HG03060 (cell line): ENCODE measurements around the gene ASTN2.

ENCODE experiments used
- ATAC-seq: cut with Tn5 transposase; IDR thresholded peaks from one replicate; pipeline ENCODE4 v1.9.1; 2021; ENCODE audit warnings: low read depth, moderate number of reproducible peaks; ENCODE audit not compliant: unreplicated experiment

ASTN2 gene

DNA sequence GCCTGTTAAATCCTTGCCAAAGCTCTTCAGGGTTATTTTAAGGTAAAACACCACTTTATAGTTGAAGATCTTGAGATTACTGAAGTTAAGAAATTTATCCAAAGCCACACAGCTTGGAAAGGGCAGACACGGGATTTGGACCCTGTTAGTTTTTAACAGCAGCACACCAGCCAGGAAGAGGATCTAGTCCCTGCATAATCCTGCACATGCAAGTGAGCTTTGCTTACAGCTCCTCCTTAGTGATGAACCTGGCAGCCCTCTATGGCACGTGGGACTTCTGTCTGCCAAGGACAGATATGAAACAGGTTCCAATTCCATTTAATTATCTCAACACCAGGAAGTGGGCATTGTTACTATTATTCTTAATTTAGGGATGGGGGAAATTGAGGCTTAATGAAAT lies 619.0 kb downstream of the ASTN2 start:
- no peak for ATAC-seq

DNA sequence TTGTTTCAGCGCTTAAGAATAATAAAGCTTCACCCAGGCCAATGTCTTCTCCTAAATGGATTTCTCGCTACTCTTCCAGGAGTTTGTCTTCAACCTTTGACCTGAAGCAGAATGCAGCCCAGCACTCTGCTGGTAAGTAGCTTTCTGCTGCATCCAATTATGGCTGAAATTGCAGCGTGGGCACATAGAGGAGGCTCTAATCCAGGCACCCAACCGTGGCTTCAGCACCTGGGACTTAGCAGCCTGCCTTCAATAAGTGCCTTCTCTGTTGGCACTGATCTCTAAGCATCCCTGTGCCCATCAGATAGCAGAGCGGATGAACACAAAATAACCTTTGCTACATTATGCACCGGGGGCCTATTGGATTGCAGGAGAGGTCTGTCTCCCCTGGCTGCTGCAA lies 622.6 kb downstream of the ASTN2 start:
- ATAC-seq = no peak

DNA sequence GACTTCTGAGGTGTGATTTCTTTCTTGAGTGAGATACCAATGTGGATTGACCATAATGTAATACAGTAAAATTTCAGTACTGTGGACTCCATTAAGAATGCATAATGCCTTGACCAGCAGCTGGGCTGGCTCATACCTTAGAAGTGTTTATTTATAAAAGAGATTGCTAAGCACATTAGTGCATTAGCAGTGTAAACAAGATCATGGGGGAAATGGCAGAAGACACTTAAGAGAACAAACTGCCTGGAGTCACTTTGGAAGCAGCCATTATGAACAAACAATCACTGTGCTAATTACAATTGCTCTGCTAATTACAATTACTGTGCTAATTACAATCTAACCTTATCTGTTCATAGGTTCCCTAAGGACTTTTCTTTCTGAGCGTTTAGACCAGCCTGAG lies 623.5 kb downstream of the ASTN2 start:
- ATAC-seq = no peak

DNA sequence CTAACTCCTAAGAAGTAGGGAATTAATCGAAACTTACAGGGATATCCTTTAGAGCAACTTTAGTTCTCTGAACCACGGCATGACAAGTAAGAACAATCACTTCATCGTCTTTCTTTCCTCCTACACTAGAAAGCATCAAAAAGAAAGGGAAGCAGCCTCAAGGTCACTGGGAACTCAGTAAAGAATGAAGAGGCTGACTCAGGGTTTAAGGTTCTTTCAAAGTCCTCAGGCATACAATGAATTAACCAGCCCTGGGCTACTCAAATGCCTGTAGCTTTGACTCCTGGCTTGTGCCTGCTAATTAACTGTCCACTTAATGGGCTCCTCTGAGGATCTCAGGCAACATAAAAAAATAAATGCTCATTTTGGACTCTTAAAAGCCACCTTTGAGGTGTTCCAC lies 625.8 kb downstream of the ASTN2 start:
- ATAC-seq = no peak

DNA sequence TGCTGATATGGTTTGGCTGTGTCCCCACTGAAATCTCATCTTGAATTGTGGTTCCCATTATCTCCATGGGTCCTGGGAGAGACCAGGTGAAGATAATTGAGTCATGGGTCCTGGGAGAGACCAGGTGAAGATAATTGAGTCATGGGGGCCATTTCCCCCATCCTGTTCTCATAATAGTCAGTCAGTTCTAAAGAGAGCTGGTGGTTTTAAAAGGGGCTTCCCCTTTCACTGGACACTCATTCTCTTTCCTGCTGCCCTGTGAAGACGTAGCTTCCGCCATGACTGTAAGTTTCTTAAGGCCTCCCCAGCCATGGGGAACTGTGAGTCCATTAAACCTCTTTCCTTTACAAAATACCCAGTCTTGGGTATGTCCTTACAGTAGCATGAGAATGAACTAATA lies 628.1 kb downstream of the ASTN2 start:
- no peak for ATAC-seq

DNA sequence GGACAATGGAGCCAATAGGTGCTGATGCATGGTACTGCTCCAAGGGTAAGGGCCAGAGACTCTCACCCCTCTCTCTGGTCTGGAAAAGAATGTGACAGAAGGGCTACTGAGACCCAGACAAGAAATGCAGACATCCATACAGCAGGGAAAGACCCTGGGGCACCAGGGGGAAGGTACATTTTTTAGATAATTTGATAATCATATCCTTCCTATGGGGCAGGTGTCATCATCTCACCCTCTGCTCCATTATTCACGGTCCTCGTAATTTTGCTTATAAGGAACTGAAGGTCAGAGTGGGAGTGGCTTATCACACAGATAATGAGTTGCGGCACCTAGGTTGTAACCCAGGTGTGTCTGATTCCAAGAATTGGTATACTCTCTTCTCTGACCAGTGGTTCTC lies 637.7 kb downstream of the ASTN2 start:
- no peak for ATAC-seq

DNA sequence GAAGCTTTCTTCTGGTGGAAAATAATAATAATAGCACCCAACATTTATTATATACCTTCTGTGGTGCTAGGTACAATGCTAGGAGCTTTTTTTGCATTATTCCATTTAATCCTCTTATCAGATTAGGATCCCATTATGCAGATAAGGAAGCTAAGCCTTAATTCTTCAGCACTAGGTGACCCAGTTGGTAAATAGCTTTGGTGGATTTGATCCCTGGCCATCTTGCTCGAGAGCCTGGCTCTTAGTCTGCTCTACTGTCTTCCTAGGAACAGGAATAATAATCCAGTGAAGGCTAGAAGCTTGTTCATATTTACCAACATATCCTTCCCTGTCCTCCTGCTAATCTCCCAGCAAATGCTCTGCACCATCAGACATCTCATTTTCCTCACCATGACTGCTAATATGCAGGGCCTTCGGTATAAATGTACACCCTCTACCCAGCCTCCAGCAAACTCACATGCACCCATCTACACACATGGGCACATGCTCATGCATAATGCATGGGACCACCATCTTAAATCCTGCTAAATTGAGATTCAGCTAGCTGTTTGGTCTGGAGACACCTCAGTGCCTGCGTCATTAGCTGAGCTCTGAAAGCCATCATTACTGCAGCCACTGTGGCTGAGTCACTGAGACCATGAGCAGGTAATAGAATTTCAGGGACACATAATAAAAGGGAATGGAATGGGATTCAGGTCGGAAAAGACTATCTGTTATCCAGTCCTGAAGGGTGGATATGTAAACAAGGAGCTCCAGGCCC lies 640.3 kb downstream of the ASTN2 start:
- no peak for ATAC-seq

DNA sequence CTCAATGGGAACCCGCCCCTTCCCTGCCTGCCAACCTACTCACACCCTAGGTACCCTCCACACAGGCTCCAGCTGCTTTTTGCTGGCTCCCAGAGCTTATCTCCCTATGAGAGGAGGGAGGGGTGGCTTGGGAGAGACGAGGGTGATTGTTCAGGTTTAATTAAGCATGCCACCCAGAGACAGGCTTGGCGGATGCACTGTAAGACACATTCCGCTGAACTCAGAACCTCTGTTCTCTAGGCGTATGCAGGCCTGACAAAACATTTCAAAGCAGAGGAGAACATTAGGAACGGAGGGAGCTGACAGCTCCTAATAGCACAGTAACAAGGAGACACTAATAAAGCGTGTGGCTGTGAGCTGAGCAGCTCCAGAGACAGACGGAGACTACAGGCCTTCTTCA lies 647.6 kb downstream of the ASTN2 start:
- no peak for ATAC-seq

DNA sequence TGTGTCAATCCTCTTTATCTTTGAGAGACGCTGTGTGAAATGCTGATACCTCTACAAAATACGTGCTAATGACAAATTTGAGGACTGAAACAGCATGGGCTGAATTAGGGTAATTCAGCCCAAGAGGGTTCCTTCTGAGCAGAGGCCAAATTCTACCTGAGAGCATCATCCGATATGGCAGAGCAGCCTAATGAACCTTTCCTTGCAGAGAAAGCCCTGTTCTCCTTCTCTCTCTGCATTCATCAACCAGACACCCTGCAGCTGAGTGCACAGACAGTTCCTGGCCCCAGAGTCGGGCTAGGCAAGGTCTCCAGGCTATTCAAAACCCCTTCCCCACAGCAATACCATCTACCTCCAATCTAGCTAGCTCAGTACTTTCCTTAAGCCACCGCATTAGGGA lies 649.8 kb downstream of the ASTN2 start:
- no peak for ATAC-seq

DNA sequence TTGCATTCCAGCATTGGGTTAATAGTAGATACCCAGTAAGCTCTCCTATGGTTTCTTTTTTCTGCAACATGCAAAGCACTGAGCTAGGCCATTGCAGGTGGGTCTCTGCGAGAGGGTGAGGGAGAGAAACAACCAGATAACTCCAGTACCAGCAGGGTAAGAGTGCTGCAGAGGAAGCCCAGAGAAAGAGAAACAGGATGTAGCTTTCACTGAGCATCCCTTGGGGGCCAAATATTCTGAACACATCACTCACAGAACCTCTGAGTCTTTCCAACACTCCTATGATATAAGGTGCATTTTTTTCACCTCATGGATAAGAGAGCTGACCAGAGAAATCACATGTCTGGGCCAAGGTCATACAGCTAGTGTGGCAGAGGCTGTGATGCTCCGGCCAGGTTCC lies 651.1 kb downstream of the ASTN2 start:
- no peak for ATAC-seq

DNA sequence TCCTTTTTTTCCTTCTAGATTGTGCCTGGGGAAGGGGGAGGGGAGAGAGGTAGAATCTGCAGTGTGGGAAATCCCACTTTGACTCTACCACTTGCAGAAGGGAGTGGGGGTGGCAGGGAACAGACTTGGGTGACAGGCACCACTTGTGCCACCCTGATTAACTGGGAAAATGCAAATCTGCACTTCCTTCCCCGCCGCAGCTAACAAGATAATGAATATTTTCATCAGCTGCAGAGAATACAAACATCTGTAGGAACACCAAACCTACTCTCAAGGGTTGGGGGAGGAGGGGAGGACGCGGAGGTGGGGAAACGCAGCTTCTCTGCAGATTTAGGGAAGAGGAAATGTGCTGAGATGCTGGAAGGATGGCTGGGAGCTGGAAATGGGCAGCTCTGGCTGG lies 654.2 kb downstream of the ASTN2 start:
- ATAC-seq = no peak

DNA sequence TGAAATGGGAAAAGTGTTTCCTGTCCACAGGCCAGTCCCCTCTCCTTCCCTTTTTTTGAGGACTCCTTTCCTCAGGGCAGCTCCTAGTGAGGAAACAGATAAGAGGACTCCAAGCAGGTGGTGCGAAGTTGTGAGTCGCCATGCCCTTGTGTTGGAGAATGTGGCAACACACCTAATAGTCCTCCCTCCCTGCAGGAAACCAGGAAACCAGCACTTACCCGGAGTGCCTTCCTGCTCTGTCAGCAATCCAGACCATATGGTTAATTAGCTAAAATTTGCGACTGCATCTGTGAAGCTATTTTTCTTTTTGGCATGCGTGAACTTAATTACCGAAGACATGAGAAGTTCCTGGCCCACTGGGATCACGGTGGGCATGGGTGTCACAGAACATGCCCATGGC lies 657.8 kb downstream of the ASTN2 start:
- no peak for ATAC-seq

DNA sequence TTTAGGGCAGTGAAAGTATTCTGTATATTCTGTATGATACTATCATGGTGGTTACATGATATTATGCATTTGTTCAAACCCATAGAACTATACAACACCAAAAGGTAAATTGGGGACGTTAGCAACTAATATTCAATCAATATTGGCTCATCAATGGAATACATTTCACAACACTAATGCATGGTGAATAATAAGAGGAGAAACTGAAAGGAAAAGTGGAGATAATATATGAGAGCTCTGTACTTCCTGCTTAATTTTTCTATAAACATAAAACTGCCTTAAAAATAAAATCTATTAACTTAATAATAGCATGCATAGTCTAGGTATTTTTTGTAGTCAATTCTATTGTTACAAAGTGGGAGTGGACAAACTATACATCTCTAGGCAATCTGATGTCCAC lies 661.5 kb downstream of the ASTN2 start:
- no peak for ATAC-seq

DNA sequence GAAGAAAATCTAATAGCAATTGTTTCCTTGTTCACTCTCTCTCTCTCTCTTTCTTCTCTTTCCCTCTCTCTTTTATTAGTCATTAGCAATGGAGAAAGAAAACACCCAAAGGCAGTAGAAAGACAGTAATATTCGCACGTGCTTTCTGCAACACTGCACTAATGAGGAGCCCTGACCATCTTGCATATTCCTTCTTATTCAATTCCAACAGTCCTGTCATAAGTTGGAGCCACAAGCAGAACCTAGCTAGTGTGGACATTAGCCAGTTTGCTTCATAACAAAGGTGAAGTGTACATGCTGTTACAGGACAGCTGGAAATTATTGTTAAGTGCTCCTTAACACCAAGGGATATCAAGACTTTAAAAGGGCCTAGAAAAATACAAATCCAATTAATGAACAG lies 664.3 kb downstream of the ASTN2 start:
- no peak for ATAC-seq

DNA sequence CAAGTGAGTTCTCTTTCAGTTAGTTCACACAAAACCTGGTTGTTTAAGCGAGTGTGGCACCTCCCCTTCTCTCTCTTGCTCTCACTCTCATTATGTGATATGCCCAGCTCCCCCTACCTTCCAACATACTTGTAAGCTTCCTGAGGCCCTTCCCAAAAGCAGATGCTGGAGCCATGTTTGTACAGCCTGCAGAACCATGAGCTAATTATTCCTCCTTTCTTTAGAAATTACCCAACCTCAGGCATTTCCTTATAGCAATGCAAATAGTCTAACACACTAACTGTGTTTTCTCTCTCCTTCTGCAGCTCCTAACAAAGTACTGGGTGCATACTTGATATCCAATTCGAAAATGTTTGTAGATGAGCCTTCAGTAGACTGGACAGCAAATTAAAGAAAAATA lies 665.1 kb downstream of the ASTN2 start:
- ATAC-seq = no peak

DNA sequence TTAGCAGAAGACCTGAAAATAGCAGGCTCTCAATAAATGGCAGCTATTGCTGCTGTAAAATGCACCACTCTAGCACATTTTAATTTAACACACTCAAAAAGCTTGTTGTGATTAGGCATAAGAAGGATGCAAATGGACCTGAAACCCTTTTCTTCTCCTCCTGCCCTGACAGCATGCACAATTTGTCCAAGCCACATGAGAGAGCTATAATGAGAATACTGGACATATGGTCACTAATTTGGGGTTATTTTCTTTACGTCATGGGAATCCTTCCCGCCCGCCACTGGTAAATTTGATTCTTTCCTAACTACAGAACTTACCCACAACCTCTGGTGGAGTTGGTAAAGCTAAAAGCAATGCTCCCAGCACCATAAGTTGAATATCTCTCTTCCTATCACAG lies 665.7 kb downstream of the ASTN2 start:
- ATAC-seq = no peak

DNA sequence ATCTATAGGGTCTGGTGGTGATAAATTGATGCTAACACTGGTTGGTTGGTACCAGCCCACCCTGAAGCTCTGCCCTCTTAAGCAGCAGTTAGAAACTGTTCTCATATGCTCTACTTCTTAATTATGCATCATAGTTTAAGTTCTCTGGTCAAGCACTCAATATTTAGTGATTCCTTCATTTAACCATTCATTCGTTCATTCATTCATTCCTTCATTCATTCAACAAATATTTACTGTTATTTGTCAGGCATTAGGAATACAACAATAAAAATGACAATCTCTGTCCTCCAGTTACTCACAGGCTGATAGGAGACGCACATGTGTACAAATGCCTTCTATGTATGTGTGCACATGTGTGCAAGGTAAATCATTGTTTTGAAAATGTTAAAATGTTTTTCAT lies 673.1 kb downstream of the ASTN2 start:
- ATAC-seq = no peak

DNA sequence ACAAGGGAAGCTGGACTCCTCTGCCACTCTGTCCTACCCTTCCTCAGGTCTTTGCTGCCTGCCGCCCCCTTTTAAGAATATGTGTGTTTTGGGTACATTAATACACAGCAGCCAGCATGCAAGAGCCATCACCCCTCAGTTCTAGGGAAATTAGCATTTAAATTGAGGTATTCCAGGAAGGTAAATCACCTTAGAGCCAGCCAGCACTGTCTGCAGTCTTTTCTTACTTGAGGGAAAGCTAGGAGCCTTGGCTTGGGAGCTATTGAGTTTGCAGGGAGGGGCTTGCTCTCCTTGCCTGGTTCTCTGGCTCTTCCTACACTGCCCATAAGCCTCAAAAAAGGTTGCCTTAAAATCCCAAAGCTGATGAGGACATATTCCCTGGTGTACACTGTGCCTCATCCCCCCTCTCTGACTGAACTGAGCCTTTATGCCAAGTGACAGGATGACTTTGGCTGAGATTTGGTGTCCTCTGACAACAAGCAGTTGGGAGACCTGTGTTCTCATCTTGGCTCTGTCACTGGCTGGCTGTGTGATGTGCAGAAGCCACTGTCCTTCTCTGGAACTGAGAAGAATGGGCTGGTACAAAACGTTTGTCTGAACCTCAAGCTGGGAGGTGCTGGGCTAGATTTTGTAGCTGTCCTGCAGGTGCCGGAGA lies 673.6 kb downstream of the ASTN2 start:
- no peak for ATAC-seq

DNA sequence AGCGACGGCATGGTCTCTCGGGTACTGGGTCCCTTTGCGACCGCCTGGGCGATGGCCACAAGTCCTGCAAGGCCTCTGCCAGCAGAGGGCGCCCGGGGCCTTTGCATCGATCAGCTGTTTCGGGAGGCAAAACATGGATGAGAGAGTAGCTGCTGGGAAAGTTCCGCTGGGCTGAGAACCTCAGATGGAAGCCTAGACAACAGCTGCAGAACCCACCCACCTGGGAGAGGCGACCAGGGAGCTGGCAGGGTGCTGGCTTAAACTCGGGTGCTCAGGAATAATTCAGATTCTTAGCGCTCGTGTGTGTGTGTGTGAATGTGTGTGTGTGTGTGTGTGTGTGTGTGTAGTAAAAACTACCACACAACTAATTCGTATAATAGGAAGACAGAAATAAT lies 677.7 kb downstream of the ASTN2 start:
- no peak for ATAC-seq

DNA sequence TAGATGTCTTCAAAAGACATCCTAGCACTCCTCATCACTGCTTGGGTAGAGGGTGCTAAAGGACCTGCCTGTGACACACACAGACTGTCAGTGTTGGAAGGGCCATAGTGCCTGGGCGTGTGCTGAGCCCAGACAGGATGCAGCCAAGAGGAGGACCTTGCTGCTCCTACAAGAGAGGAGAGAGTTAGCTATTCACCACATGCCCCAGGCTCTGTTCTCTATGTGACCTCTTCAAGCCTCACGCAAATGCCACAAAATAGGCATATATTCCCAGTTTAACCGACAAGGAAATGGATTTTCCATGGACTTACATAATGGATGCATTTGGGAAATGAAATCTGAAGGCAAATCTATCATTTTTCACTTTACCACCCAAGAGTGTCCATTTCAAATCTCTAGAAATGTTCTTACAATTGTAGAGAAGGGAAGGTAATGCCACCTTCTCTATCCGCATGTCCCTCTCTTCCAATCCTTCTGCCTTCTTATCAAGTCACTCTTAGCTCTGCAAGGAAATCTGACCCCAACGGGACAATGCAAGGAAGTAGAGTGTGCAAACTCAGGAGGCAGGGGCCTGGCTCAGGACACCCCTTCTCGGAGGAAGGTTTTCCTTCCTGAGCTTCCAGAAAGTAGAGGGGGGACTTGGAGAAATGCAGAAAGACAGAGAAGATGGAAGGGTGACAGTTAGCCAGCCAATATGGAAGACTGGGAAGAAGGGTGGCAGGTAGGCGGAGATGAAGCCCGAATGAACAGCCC lies 678.3 kb downstream of the ASTN2 start:
- ATAC-seq = no peak

DNA sequence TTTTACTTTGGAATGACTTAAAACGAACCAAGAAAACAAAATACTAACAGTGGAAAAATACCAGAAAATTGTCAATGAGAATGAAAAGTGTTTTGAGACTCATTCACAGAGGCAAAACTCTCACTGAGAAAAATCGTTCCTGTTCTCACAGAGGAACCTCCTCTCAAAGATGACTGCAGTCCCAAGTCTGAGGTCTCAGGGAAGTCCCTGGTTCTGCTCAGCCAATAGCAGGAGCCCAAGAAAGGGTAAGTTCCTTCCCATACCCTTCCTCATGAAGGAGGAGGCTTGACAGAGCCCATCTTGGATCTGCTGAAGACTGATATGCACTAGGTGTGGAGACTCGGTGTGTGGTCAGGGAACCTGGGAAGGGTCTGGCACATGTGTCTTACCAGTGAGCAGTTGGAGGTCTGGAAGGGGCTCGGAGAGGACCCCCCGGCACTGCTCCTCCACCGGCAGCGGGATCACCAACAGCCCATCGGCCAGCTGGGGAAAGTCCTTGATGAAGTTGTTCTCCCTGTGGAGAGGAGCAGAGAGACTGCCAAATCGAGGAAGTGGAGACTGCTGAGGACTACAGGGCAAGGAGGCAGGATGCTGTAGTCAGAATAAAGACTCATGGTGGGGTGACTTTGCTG lies 681.7 kb downstream of the ASTN2 start:
- ATAC-seq = no peak
